Measurements from ENCODE around the gene PHF13.

Gene PHF13

GRCh38 chr1:6623269-6623965 is 9.9 kb downstream of the PHF13 start:
- H3K27ac ChIP-seq (ENCODE audit: low read depth, low read length, poor library complexity, severe bottlenecking), result peak overlapping the region; percentile 32
- H3K4me3 ChIP-seq (ENCODE audit: low read depth, low read length, poor library complexity, severe bottlenecking), result no peak overlapping the region
- no peaks in the 10 kb centered on the region for H3K9me3 ChIP-seq (ENCODE audit: low read length)
- H3K9me2 ChIP-seq (ENCODE audit: low read depth, low read length), result no peaks in the 10 kb centered on the region
- H3K79me2 ChIP-seq (ENCODE audit: insufficient read depth, low read length), result no peaks in the 10 kb centered on the region
- TF ChIP-seq EZH2 (IDR thresholded peaks at IDR 0.05; ENCODE audit: borderline replicate concordance, low read length) (no peak), CTCF (IDR thresholded peaks at IDR 0.05; ENCODE audit: low read length) (no peak)
- no peaks in the 10 kb centered on the region for H4K20me1 ChIP-seq (ENCODE audit: insufficient read depth, low read length)
- H3F3A ChIP-seq (ENCODE audit: insufficient read depth, low read length), result no peaks in the 10 kb centered on the region
- H3K4me2 ChIP-seq (ENCODE audit: low read length), result no peak overlapping the region
- peaks cover 27% of the 10 kb centered on the region for H3K4me1 ChIP-seq (ENCODE audit: insufficient read depth, low read length, severe bottlenecking)
- H3K9ac ChIP-seq (ENCODE audit: low read length), result no peak overlapping the region
- no peak overlapping the region for H2AFZ ChIP-seq (ENCODE audit: low read length)
- no peaks in the 10 kb centered on the region for H3K27me3 ChIP-seq (ENCODE audit: insufficient read depth, low read length)
- H3K36me3 ChIP-seq (ENCODE audit: insufficient read depth, low read length), result peaks cover 80% of the 10 kb centered on the region

- H3K4me2 ChIP-seq (ENCODE audit: low read length), result peak within 1 kb of the TSS; percentile 97
- no peaks in the 10 kb centered on the region for H3K9me2 ChIP-seq (ENCODE audit: low read depth, low read length)
- H3K9me3 ChIP-seq (ENCODE audit: low read length), result no peaks in the 10 kb centered on the region
- H3K27me3 ChIP-seq (ENCODE audit: insufficient read depth, low read length), result no peaks in the 10 kb centered on the region
- peak within 1 kb of the TSS; percentile 85 for H3K4me3 ChIP-seq (ENCODE audit: low read depth, low read length, poor library complexity, severe bottlenecking)
- TF ChIP-seq EZH2 (IDR thresholded peaks at IDR 0.05; ENCODE audit: borderline replicate concordance, low read length) (no peak), CTCF (IDR thresholded peaks at IDR 0.05; ENCODE audit: low read length) (peak; percentile 39; the same call in 1 of the 2 replicates)
- no peaks in the 10 kb centered on the region for H4K20me1 ChIP-seq (ENCODE audit: insufficient read depth, low read length)
- no peaks in the 10 kb centered on the region for H3K79me2 ChIP-seq (ENCODE audit: insufficient read depth, low read length)
- H3K9ac ChIP-seq (ENCODE audit: low read length), result peak within 1 kb of the TSS; percentile 85
- H3K27ac ChIP-seq (ENCODE audit: low read depth, low read length, poor library complexity, severe bottlenecking), result peak within 1 kb of the TSS; percentile 51
- H3F3A ChIP-seq (ENCODE audit: insufficient read depth, low read length), result no peaks in the 10 kb centered on the region
- H2AFZ ChIP-seq (ENCODE audit: low read length), result no peak within 1 kb of the TSS
- peaks cover 75% of the 10 kb centered on the region for H3K36me3 ChIP-seq (ENCODE audit: insufficient read depth, low read length)
- H3K4me1 ChIP-seq (ENCODE audit: insufficient read depth, low read length, severe bottlenecking), result peaks cover 27% of the 10 kb centered on the region
Measured at GRCh38 chr1:6624710-6625583, 11.4 kb downstream of the PHF13 start, which contains the start of gene THAP3. TSS of gene THAP3 (plus strand) at chr1:6624868. CDS start at chr1:6625219, 351 bp downstream.

GRCh38 chr1:6625584-6626149 is 12.1 kb downstream of the PHF13 start:
- no peaks in the 10 kb centered on the region for H3F3A ChIP-seq (ENCODE audit: insufficient read depth, low read length)
- H3K4me1 ChIP-seq (ENCODE audit: insufficient read depth, low read length, severe bottlenecking), result peaks cover 27% of the 10 kb centered on the region
- H3K27ac ChIP-seq (ENCODE audit: low read depth, low read length, poor library complexity, severe bottlenecking), result peak overlapping the region; percentile 50
- peak overlapping the region; percentile 97 for H3K4me2 ChIP-seq (ENCODE audit: low read length)
- H2AFZ ChIP-seq (ENCODE audit: low read length), result no peak overlapping the region
- no peaks in the 10 kb centered on the region for H4K20me1 ChIP-seq (ENCODE audit: insufficient read depth, low read length)
- H3K9me2 ChIP-seq (ENCODE audit: low read depth, low read length), result no peaks in the 10 kb centered on the region
- H3K79me2 ChIP-seq (ENCODE audit: insufficient read depth, low read length), result no peaks in the 10 kb centered on the region
- H3K9me3 ChIP-seq (ENCODE audit: low read length), result no peaks in the 10 kb centered on the region
- peak overlapping the region; percentile 85 for H3K4me3 ChIP-seq (ENCODE audit: low read depth, low read length, poor library complexity, severe bottlenecking)
- H3K36me3 ChIP-seq (ENCODE audit: insufficient read depth, low read length), result peaks cover 74% of the 10 kb centered on the region
- TF ChIP-seq EZH2 (IDR thresholded peaks at IDR 0.05; ENCODE audit: borderline replicate concordance, low read length) (no peak), CTCF (IDR thresholded peaks at IDR 0.05; ENCODE audit: low read length) (no peak)
- no peaks in the 10 kb centered on the region for H3K27me3 ChIP-seq (ENCODE audit: insufficient read depth, low read length)
- peak overlapping the region; percentile 85 for H3K9ac ChIP-seq (ENCODE audit: low read length)

Data from OCI-LY1 (cell line).